HG02610 (cell line): ENCODE measurements around the gene HECTD2.
"Not testable (repeated sequence)": the region's sequence is repeated elsewhere in the genome, so short reads cannot be mapped to it uniquely, and the experiment has no call there.

Source experiments
- ATAC-seq: cut with Tn5 transposase; IDR thresholded peaks from one replicate; pipeline ENCODE4 v1.9.1; 2021; ENCODE audit warnings: mild to moderate bottlenecking, moderate library complexity; ENCODE audit not compliant: unreplicated experiment

Gene HECTD2

DNA sequence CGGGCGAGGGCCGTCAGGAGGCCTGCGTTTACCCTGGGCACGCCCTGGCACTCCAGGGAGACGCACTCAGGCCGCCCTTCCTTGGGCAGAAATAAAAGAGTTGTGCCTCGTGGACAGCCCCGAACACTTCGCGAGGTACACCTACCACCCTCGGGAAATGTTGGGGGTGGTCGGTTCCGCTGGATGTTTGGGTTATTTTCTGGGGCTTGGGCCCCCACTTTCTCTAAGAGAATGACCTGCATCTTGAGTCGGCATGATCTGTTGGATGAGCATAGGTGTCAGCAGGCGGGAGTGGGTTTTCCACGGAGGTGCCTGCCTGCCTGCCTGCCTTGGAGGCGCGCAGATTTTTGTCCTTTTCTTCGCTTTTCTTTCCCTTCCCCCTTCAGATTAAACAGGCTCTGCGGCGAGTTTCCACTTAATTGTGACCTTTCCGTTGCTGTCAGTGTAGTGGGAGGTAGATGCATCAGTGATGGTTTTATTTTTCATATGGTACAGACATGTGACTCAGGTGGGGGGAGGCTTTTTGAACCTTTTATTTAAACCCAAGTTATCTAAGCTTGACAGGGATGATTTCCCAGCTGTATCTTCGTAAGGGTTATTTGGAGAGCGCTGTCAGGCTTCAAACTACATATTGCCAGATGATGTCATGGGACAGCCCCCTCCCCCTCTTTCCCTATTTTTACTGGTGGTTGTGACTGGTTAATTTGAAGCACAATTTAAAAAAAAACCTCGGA is 661 bp downstream of the HECTD2 start:
- ATAC-seq: no peak

DNA sequence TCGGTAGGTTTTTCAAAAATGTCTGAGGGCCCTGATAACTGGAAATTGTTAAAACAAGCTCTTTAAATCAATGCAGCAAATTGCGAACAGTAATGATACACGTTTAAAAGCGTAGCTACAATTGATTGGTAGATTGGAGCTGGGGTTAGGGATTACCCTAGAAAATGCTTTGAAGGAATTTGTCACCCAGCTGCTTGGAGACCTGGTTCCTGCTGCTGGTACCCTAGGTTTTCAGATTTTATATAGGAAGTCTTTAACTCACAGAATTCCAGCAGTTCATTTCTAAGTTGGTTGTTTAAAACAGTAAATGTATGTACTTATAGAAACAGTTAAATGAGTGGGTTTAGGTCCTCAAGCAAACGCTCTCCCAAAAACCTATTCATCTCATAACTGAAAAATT is 1.5 kb downstream of the HECTD2 start:
- no peak for ATAC-seq

DNA sequence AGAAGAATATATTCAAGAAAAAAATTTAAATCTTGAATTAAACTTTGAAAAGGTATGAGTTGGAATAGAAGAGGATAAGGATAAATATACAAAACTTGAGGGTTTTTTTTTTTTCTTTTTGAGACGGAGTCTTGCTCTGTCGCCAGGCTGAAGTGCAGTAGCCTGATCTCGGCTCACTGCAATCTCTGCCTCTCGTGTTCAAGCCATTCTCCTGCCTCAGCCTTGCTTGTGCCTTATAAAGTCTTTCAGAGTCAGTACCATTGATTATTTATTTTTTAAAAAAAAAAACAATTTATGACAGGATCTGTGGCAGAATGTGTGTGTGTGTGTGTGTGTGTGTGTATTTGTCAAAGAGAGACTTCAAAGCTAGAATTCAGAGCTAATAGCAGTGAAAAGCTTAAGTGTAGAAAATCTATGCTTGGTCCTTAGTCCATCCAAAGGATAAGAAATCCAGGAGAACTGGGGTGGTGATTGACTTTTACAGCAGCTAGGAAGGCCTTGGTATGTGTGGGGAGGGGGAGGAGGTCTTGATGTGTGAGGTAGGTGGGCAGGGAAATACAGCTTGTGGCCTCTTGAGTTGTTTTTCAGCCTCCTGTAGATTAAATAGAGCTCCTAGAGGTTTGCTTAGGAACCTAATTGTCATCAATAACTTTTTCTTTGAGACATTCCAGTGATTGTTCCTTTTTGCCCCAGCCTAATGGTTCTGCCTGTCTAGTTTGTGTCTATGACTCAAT is 2.4 kb downstream of the HECTD2 start:
- no peak for ATAC-seq

DNA sequence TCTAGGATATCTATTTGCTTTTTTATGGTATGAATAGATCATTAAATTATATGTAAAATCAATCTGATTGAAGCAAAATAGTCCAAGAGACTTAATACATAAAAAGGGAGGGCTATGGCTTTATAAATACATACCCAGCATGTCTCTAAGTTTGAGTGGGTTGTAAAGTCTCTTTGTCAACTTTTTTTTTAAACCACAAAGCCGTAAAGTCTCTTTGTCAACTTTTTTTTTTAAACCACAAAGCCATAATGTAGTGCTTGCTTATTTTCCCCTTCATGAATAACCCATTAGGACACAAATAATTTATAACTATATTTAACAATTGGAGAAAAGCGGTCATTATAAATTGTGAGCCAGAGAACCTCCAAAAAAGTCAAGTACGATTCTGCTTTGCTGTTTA is 5.7 kb downstream of the HECTD2 start:
- ATAC-seq: no peak

DNA sequence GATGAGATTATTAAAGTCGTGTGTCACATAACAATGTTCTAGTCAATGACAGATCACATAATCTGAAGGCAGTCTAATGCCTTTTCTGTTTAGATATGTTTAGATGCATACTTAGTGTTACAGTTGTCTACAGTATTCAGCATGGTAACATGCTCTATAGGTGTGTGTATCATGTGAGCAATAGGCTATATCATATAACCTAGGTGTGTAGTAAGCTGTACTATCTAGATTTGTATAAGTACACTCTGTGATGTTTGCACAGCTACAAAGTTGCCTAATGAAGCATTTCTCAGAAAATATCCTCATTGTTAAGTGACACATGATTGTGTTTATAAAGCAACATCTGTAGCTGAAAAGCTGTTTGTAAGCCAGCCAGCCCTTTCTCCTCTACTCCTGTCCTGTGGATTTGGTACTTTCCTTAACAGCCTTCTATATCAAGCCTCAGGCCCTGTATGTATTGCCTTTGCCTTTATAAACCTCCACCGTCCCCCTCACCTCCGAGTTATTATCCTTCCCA is 6.3 kb downstream of the HECTD2 start:
- ATAC-seq: no peak

DNA sequence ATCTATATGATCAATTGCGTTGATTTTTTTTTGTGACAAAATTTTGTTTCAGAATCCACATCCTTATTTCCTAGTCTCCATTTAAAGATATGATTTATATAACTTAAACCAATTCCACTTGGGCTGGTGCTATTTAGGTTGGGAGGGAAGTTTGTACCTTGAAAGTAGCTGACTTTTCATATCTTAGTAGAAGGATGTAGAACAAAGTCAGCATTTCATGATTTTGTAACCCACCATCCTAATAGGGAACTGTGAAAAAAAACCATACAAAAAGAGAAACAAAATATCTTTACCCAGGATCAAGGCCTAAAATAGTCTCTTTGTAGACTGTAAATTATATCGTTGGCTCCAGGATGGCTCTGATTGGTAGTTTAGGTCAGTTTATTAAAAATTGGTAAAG is 8.3 kb downstream of the HECTD2 start:
- no peak for ATAC-seq

DNA sequence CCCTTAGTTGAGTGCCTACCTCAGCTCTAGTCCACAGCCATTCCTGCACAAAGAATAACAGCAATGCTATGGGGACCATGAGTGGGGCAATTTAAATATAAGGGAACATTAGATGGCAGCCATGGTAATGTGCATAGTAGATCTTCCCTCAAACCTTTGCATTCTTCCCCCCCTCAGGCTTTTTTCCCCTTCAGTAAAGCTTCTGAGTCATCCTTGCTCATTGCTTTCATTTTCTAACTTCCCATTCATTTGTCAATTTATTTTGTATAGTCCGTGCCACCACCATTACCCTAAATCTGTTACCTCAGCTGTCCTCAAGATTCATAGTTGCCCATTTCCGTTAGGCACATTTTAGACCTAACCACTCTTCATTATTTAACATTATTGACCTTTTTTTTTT is 10.7 kb downstream of the HECTD2 start:
- ATAC-seq: no peak

DNA sequence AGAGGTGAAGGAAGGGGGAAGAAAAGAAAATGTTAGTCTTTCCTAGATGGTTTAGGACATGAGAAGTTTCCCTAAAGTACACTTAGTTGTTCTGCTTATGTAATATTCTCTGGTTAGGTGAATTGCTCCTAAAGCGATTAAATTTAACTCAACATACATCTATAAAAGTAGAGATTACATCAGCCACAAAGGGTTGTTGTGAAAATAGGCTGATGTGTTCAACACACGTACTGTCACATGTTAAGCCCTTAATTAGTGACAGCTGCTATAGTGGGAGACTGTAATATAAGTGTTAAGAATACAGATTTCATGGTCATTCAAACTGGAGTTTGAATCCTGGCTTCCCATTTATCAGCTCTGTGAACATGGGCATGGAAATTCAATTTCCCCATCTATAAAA is 12.8 kb downstream of the HECTD2 start:
- no peak for ATAC-seq

DNA sequence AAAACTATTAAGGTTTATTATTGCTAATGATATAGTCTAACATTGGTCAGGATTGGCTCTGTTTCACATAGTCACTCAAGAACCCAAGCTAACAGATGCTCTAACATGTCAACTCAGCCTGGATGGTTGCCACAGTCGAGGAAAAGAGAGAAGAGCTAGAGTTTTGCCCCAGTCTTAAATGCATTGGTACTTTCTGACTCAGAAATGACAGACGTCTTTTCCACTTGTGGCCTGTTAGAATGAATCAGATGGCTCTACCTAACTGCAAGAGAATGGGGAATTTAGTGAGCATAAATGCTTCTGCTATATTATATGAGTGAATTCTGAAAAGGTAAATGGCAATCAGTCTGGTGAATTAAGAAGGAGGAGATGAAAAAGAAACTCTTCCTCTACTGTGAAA is 13.9 kb downstream of the HECTD2 start:
- ATAC-seq: no peak

DNA sequence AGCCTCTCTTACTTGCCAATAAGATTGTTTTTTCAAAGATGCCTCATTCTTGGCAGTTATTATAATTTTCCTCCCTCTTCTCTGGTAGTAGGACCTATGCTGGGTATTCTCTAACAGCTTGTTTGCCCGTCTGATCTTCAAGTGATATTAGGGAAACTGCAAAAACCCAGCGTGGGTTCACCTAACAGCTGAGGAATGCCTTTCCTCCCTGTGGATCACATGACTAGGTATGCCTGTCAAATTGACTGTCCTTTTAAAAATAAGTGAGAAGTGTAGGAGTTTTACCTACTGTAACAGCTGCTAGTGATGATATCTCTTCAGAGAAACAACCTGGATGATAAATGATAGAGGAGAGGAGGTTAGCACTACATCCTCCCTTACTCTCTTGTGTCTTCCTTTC is 22.0 kb downstream of the HECTD2 start:
- no peak for ATAC-seq

DNA sequence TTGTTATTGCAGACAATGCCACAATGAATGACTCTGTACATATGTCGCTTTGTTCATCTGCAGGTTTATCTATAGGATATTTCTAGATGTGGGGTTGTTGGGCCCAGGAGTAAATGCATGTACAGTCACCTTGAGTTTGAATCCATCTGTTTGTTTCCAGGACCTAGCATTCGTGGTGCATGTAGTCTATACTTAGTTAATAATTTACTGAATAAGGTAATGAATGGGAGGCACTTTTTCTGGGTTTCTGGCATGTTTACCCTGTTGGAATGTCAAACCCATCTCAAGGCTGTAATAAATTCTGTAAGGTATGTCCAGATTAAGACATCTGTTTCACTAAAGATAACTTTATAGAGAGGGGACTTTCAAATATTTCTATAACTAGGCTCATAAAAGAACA is 23.5 kb downstream of the HECTD2 start:
- no peak for ATAC-seq

DNA sequence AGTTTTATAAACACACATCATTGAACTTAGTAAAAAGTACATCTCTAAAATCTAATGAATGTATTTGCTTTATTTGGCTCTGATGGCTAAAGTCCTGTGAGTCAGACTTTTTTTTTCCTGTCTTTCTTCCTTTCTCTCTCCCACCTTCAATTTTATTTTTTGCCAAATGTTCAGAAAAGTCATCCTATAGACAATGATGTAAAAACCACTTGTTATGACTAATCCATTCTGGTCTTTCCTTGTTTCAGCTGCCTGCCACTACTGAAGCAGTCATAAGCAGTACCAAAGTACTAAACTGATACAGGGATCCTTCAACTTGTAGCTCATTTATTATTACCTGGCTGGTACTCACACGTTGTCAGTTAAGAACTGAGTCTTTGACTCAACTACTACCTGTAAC is 23.9 kb downstream of the HECTD2 start:
- ATAC-seq: no peak

DNA sequence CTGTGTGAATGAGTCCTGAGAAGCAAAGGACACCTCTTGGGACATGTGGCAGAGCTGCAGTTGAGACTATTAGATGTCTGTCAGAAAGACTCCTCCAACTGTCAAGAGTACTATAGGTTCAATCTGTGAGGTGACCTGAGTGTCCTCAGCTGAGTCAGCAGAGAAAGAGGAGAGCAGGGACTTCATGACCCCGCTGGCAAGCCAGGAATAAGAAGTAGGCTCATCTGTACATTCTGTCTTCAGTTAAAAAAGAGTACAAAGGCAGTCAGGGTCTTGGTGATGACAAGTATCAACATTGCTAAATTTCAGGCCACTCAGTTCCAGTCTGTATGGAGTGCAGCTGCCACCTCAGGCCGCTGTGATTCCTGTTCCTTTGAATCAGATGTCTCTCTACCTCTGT is 25.1 kb downstream of the HECTD2 start:
- no peak for ATAC-seq

DNA sequence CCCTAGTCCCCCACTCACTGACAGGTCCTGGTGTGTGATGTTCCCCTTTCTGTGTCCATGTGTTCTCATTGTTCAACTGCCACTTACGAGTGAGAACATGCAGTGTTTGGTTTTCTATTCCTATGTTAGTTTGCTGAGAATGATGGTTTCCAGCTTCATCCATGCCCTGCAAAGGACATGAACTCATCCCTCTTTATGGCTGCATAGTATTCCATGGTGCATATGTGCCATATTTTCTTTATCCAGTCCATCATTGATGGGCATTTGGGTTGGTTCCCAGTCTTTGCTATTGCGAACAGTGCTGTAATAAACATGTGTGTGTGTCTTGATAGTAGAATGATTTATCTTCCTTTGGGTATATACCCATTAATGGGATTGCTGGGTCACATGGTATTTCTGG is 28.1 kb downstream of the HECTD2 start:
- ATAC-seq: not testable (repeated sequence)

DNA sequence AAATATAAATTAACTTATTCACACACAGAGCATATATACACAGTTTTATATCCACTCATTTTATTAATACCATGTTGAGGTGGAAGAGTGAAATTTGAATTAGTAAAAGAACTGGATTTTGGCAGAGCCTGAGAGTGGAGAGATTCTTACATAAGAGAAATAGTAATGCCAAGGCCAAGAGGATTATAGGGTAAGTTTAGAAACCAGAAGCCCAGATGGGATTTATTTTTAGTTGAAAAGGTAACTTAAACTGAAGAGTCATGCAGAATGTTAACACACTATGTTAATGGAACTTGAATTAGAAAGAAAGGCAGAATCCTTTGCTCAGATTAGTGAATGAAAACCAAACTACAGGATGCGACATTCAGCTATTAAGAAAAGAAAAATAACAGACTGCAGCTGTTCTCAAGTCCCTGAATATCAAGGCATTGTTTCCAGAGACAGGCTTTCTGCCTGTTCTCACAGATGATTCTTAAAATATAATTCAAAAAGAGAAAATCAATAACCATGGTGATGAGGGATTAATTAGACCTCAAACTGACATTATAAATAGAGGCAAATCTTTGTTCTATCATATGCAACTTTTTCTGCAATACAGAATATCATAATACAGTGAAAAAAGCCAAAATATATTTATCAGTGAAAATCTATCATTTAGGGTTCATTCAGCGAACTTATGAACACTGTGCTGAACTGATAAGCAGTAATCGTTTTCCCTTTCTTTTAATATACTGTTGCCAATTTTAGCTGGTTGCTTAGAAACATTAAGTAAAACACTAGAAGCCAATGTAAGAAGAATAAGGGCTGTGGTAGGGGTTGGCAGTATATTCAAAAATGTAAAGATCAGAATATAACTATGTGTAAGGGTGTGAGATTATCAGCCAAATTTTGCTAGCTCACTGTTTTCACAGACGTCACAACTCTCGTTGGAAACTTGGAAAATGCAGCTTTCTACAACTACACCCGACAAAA is 34.4 kb downstream of the HECTD2 start:
- no peak for ATAC-seq

DNA sequence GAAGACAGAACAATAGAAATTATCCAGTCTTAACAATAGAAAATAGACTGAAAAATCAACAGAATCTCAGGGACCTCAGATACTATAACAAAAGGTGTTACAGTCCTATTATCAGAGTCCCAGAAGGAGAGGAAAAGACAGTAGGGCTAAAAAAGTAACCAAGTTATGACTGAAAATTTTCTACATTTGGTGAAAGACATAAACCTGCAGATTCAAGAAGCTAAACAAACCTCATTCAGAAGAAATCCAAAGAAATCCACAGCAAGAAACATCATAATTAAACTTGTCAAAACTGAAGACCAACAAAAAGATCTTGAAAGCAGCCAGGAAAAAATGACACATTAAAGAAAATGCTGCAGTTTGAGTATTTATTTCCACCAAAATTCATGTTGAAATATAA is 41.9 kb downstream of the HECTD2 start:
- no peak for ATAC-seq

DNA sequence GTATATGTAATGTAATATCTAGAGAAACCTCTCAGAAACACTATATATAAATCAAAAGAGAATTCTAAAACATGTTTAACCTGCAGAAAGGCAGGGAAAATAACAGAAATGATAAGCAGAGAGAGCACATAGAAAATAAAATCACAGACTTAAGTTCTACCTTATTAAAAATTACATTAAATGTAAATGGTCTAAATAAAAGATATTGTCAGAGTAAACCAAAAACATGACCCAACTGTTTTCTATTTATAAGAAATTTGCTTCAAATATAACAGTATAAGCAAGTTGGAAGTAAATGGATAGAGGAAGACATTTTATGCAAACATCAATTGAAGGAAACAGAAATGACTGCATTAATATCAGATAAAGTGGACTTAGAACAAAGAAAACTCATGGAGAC is 43.4 kb downstream of the HECTD2 start:
- no peak for ATAC-seq

DNA sequence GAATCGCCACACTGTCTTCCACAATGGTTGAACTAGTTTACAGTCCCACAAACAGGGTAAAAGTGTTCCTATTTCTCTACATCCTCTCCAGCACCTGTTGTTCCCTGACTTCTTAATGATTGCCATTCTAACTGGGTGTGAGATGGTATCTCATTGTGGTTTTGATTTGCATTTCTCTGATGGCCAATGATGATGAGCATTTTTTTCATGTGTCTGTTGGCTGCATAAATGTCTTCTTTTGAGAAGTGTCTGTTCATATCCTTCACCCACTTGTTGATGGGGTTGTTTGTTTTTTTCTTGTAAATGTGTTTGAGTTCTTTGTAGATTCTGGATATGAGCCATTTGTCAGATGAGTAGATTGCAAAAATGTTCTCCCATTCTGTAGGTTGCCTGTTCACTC is 45.0 kb downstream of the HECTD2 start:
- not testable (repeated sequence) for ATAC-seq

DNA sequence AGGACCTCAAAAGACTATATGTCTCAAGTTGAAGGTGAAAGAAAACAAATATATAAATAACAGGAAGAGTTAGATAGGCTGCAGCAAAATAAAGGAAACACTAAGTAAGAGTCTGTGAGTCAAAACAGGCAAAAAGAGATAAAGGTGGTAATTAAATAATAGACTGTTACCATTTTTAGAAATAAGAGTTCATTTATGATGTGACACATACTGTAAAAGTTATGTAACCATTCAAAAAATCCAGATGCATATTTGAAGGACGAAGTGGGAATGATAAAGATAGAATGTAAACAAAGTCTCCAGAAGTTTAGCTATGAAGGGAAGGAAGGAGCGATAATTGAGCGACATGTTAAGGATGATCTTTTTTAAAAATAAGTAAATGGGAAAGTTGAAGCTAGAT is 50.5 kb downstream of the HECTD2 start:
- ATAC-seq: no peak

DNA sequence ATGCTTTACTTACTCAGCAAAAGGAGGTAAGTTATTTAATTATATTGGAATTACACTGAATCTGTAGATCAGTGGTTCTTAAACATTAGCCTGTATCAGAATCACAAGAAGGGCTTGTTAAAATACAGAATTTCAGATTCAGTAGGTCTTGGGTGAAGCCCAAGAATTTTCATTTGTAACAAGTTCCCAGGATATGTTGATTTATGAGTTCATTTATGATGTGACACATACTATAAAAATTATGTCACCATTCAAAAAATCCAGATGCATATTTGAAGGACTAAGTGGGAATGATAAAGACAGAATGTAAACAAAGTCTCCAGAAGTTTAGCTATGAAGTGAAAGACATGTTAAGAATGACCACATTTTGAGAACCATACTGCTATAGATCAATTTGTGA is 52.3 kb downstream of the HECTD2 start:
- ATAC-seq: no peak

DNA sequence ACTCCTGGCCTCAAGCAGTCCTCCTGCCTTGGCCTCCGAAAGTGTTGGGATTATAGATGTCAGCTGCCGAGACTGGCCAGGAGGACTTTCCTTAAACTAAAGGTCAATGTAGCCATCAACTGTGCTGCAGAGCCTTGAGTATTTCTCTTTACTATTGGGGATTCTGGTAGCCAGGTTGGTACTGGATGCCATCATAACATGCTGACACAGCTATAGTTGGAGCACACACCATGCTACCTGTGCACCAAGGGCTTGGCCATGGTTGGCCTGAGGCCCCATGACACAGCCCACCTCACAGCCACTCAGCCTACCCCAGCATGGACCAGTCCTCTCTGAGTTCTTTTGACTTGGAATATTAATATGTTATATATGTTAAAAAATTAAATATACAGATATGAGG is 54.4 kb downstream of the HECTD2 start:
- no peak for ATAC-seq
